Tibial artery (tissue), 4 donors: ENCODE measurements around the gene ADTRP.

Experiments used
- DNase-seq, 2 donors: peaks; one replicate each; pipeline ENCODE4 v3.0.0-alpha.2; 2019
- H3K27ac ChIP-seq, 2 donors: fragments of 200-600 bp; sonication (generic) in 1 of 2; 1 replicate in 1 of 2; 2 replicates in 1 of 2; pipeline ENCODE4 v1.5.1; 2018 to 2019; ENCODE audit warnings: mild to moderate bottlenecking in 1 of 2
- H3K27me3 ChIP-seq, 2 donors: fragments of 200-600 bp; sonication (generic) in 1 of 2; one replicate each; pipeline versions ENCODE4 v1.5.1 to v1.6.0; 2016 to 2019
- H3K36me3 ChIP-seq, 3 donors: fragments of 200-600 bp; sonication (generic) in 2 of 3; one replicate each; pipeline ENCODE4 v1.5.1; 2016 to 2019; ENCODE audit warnings: mild to moderate bottlenecking in 2 of 3
- H3K4me1 ChIP-seq, 4 donors: fragments of 200-600 bp; sonication (generic) in 2 of 4; 1 replicate in 3 of 4; 2 replicates in 1 of 4; pipeline ENCODE4 v1.5.1; 2016 to 2019
- H3K4me3 ChIP-seq, 2 donors: fragments of 200-600 bp; sonication (generic) in 1 of 2; 1 replicate in 1 of 2; 2 replicates in 1 of 2; pipeline ENCODE4 v1.5.1; 2018 to 2019; ENCODE audit warnings: mild to moderate bottlenecking in 2 of 2
- H3K9me3 ChIP-seq, 3 donors: fragments of 200-600 bp; sonication (generic) in 1 of 3; one replicate each; pipeline ENCODE4 v1.5.1; 2016 to 2019
- CTCF ChIP-seq, 2 experiments: fragments of 200-600 bp in 1 of 2; fragments of 450-650 bp in 1 of 2; IDR thresholded peaks; one replicate each; pipeline ENCODE4 v1.5.1; 2017 to 2019; ENCODE audit warnings: antibody characterized with exemption in 2 of 2, mild to moderate bottlenecking in 1 of 2, moderate library complexity in 1 of 2
- intact Hi-C: fragments of 100-400 bp; cut with DNase I; formaldehyde crosslinking; loops from one replicate; pipeline ENCODE4 v1.15.0; 2023; ENCODE audit warnings: low total_unique reads

ADTRP gene

GRCh38 chr6:11773581-11773980 is 5.0 kb downstream of the ADTRP start:
- Histone ChIP-seq H3K36me3 (no peaks in the 10 kb centered on the region), H3K4me3 (no peak overlapping the region), H3K4me1 (peaks cover 5 to 27% (median 26%) of the 10 kb centered on the region in 4 donors), H3K27ac (no peak overlapping the region), H3K9me3 (no peaks in the 10 kb centered on the region), H3K27me3 (no peaks in the 10 kb centered on the region)
- no peak for DNase-seq
- intact Hi-C loops, result loop anchor here (5.0 kb wide), 1 partner anchor 239 kb away; the partner anchor contains the start of gene HIVEP1
- TF ChIP-seq CTCF (IDR thresholded peaks at IDR 0.05), result no peak

GRCh38 chr6:11773013-11773412 is 5.6 kb downstream of the ADTRP start:
- intact Hi-C loops, result loop anchor here (5.0 kb wide), 1 partner anchor 239 kb away; the partner anchor contains the start of gene HIVEP1
- H3K4me3 ChIP-seq, result no peak overlapping the region
- H3K9me3 ChIP-seq, result no peaks in the 10 kb centered on the region
- no peak for TF ChIP-seq CTCF (IDR thresholded peaks at IDR 0.05)
- H3K27ac ChIP-seq, result peak overlapping the region; percentile 84 to 94
- peaks cover 5 to 32% (median 29%) of the 10 kb centered on the region in 4 donors for H3K4me1 ChIP-seq
- H3K27me3 ChIP-seq, result no peaks in the 10 kb centered on the region
- no peak for DNase-seq
- H3K36me3 ChIP-seq, result no peaks in the 10 kb centered on the region

- DNase-seq, result peak in 1 of 2 donors; percentile 66
- Histone ChIP-seq H3K9me3 (no peaks in the 10 kb centered on the region), H3K36me3 (no peaks in the 10 kb centered on the region), H3K27me3 (no peaks in the 10 kb centered on the region), H3K4me1 (peaks cover 5 to 40% (median 33%) of the 10 kb centered on the region in 4 donors), H3K4me3 (no peak overlapping the region), H3K27ac (peak overlapping the region; percentile 84 to 94)
- no peak for TF ChIP-seq CTCF (IDR thresholded peaks at IDR 0.05)
- intact Hi-C loops, result loop anchor here (5.0 kb wide), 1 partner anchor 240 kb away; the partner anchor contains the start of gene HIVEP1
These were observed 6.3 kb downstream of the ADTRP start for GRCh38 chr6:11772109-11772825.

- DNase-seq, result no peak
- intact Hi-C loops, result loop anchor here (5.0 kb wide), 1 partner anchor 241 kb away; the partner anchor contains the start of gene HIVEP1
- H3K27ac ChIP-seq, result peak overlapping the region; percentile 84 to 94
- peaks cover 5 to 47% (median 38%) of the 10 kb centered on the region in 4 donors for H3K4me1 ChIP-seq
- no peak overlapping the region for H3K4me3 ChIP-seq
- H3K36me3 ChIP-seq, result no peaks in the 10 kb centered on the region
- no peaks in the 10 kb centered on the region for H3K27me3 ChIP-seq
- no peak for TF ChIP-seq CTCF (IDR thresholded peaks at IDR 0.05)
- H3K9me3 ChIP-seq, result no peaks in the 10 kb centered on the region
These were observed 7.0 kb downstream of the ADTRP start for GRCh38 chr6:11771473-11772048.

GRCh38 chr6:11770546-11771466 is 7.8 kb downstream of the ADTRP start:
- TF ChIP-seq CTCF (IDR thresholded peaks at IDR 0.05), result no peak
- Histone ChIP-seq H3K9me3 (no peaks in the 10 kb centered on the region), H3K4me3 (peak overlapping the region in 1 of 2 donors; percentile 13), H3K27ac (peak overlapping the region; percentile 84 to 94), H3K36me3 (no peaks in the 10 kb centered on the region), H3K27me3 (no peaks in the 10 kb centered on the region), H3K4me1 (peaks cover 5 to 55% (median 43%) of the 10 kb centered on the region in 4 donors)
- peak; percentile 96 to 99 for DNase-seq
- intact Hi-C loops, result loop anchor here (5.0 kb wide), 1 partner anchor 241 kb away; the partner anchor contains the start of gene HIVEP1
